Panc1 (cell line): Measurements from ENCODE around the gene MYO1E.

Source experiments
- CTCF ChIP-seq: fragments of 450-650 bp; IDR thresholded peaks from 2 replicates; pipeline ENCODE4 v1.5.1; 2017; ENCODE audit warnings: mild to moderate bottlenecking
- POLR2AphosphoS5 ChIP-seq: IDR thresholded peaks from 2 replicates; pipeline ENCODE4 v1.6.1; 2012; ENCODE audit warnings: mild to moderate bottlenecking, low read depth, low read length, moderate library complexity
- TF ChIP-seq, protein P1 (sequence below), 2 experiments: IDR thresholded peaks; 2 replicates each; pipeline ENCODE4 v1.6.1; 2011 to 2012; ENCODE audit warnings: low read depth in 2 of 2, control low read depth in 1 of 2, low read length in 1 of 2, mild to moderate bottlenecking in 1 of 2, moderate library complexity in 1 of 2; ENCODE audit not compliant: insufficient read depth in 1 of 2

- TF ChIP-seq, protein P1, sequence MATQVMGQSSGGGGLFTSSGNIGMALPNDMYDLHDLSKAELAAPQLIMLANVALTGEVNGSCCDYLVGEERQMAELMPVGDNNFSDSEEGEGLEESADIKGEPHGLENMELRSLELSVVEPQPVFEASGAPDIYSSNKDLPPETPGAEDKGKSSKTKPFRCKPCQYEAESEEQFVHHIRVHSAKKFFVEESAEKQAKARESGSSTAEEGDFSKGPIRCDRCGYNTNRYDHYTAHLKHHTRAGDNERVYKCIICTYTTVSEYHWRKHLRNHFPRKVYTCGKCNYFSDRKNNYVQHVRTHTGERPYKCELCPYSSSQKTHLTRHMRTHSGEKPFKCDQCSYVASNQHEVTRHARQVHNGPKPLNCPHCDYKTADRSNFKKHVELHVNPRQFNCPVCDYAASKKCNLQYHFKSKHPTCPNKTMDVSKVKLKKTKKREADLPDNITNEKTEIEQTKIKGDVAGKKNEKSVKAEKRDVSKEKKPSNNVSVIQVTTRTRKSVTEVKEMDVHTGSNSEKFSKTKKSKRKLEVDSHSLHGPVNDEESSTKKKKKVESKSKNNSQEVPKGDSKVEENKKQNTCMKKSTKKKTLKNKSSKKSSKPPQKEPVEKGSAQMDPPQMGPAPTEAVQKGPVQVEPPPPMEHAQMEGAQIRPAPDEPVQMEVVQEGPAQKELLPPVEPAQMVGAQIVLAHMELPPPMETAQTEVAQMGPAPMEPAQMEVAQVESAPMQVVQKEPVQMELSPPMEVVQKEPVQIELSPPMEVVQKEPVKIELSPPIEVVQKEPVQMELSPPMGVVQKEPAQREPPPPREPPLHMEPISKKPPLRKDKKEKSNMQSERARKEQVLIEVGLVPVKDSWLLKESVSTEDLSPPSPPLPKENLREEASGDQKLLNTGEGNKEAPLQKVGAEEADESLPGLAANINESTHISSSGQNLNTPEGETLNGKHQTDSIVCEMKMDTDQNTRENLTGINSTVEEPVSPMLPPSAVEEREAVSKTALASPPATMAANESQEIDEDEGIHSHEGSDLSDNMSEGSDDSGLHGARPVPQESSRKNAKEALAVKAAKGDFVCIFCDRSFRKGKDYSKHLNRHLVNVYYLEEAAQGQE (IDR thresholded peaks at IDR 0.05; ENCODE audit: insufficient read depth in 1 of 2, low read depth in 2 of 2, low read length in 1 of 2) = no peak
- TF ChIP-seq POLR2AphosphoS5 (no peak), CTCF (no peak)
Measured at GRCh38 chr15:59158701-59159034, 214.0 kb downstream of the MYO1E start.
